Peyer's patch (tissue), 4 donors: ENCODE measurements around the gene SYS1. TPM values are rescaled to one million over a fixed set of nuclear protein-coding genes. Genes with fewer than 3 reads are reported as not detected.

Experiments
- DNase-seq, 3 donors: peaks; one replicate each; pipeline ENCODE4 v3.0.0-alpha.2; 2017 to 2019
- H3K27ac ChIP-seq, 4 donors: fragments of 200-600 bp; sonication (generic); one replicate each; pipeline ENCODE4 v1.5.1; 2016 to 2019
- H3K27me3 ChIP-seq, 2 donors: fragments of 200-600 bp; sonication (generic); one replicate each; pipeline ENCODE4 v1.5.1; 2019
- H3K36me3 ChIP-seq, 3 donors: fragments of 200-600 bp; sonication (generic); one replicate each; pipeline ENCODE4 v1.5.1; 2016 to 2019
- H3K4me1 ChIP-seq, 4 donors: fragments of 200-600 bp; sonication (generic); one replicate each; pipeline ENCODE4 v1.5.1; 2016 to 2019
- H3K4me3 ChIP-seq, 4 donors: fragments of 200-600 bp; sonication (generic); 1 replicate in 3 of 4; 2 replicates in 1 of 4; pipeline ENCODE4 v1.5.1; 2016 to 2019; ENCODE audit warnings: mild to moderate bottlenecking in 1 of 4
- H3K9me3 ChIP-seq, 4 donors: fragments of 200-600 bp; sonication (generic); one replicate each; pipeline ENCODE4 v1.5.1; 2016 to 2019; ENCODE audit warnings: mild to moderate bottlenecking in 1 of 4
- CTCF ChIP-seq, 6 experiments: fragments of 450-650 bp in 4 of 6; fragments of 200-600 bp in 2 of 6; sonication (generic) in 1 of 6; IDR thresholded peaks; one replicate each; pipeline ENCODE4 v1.5.1; 2017 to 2019; ENCODE audit warnings: antibody characterized with exemption in 6 of 6, mild to moderate bottlenecking in 3 of 6, moderate library complexity in 1 of 6
- POLR2A ChIP-seq, 2 donors: fragments of 450-650 bp; IDR thresholded peaks; one replicate each; pipeline ENCODE4 v1.5.1; 2017; ENCODE audit warnings: antibody characterized with exemption in 2 of 2, mild to moderate bottlenecking in 2 of 2, moderate library complexity in 2 of 2
- total RNA-seq, 4 donors: library from RNA; depleted of rRNA; stranded (reverse); fragments of >200 nt; gene quantifications; one replicate each; pipeline ENCODE4 v1.1.0, GENCODE V29; 2016

The SYS1 gene
- total RNA-seq, 4 donors from 2014 or later = 23.1 to 62.2 (median 46.9) TPM

- TF ChIP-seq CTCF (IDR thresholded peaks at IDR 0.05) (no peak), POLR2A (IDR thresholded peaks at IDR 0.05) (no peak)
- Histone ChIP-seq H3K27ac (no peak overlapping the region), H3K36me3 (no peaks in the 10 kb centered on the region), H3K27me3 (no peaks in the 10 kb centered on the region), H3K9me3 (no peaks in the 10 kb centered on the region), H3K4me1 (peaks cover 0 to 22% (median 0%) of the 10 kb centered on the region in 4 donors), H3K4me3 (no peak overlapping the region)
- no peak for DNase-seq
Measured at GRCh38 chr20:45318386-45318939, 44.5 kb upstream of the SYS1 start.

GRCh38 chr20:45318948-45319347, 44.0 kb upstream of the SYS1 start:
- H3K4me3 ChIP-seq = no peak overlapping the region
- H3K36me3 ChIP-seq = no peaks in the 10 kb centered on the region
- TF ChIP-seq CTCF (IDR thresholded peaks at IDR 0.05) (no peak), POLR2A (IDR thresholded peaks at IDR 0.05) (no peak)
- H3K4me1 ChIP-seq = peaks cover 0 to 23% (median 0%) of the 10 kb centered on the region in 4 donors
- H3K27me3 ChIP-seq = no peaks in the 10 kb centered on the region
- DNase-seq = peak in 1 of 3 donors; percentile 21
- no peak overlapping the region for H3K27ac ChIP-seq
- no peaks in the 10 kb centered on the region for H3K9me3 ChIP-seq

GRCh38 chr20:45320948-45321595, 41.9 kb upstream of the SYS1 start:
- H3K4me1 ChIP-seq = peaks cover 0 to 23% (median 0%) of the 10 kb centered on the region in 4 donors
- peaks cover 0 to 12% (median 0%) of the 10 kb centered on the region in 3 donors for H3K36me3 ChIP-seq
- H3K27ac ChIP-seq = no peak overlapping the region
- no peak overlapping the region for H3K4me3 ChIP-seq
- H3K9me3 ChIP-seq = no peaks in the 10 kb centered on the region
- DNase-seq = peak in 2 of 3 donors; percentile 40 to 54
- H3K27me3 ChIP-seq = no peaks in the 10 kb centered on the region
- TF ChIP-seq POLR2A (IDR thresholded peaks at IDR 0.05) (no peak), CTCF (IDR thresholded peaks at IDR 0.05) (no peak)

GRCh38 chr20:45322952-45323383, 40.0 kb upstream of the SYS1 start:
- TF ChIP-seq CTCF (IDR thresholded peaks at IDR 0.05) = peak in 4 of 6 experiments; percentile 26 to 76 (median 58)
- no peak for TF ChIP-seq POLR2A (IDR thresholded peaks at IDR 0.05)
- H3K27ac ChIP-seq = no peak overlapping the region

GRCh38 chr20:45323731-45324130, 39.2 kb upstream of the SYS1 start:
- TF ChIP-seq POLR2A (IDR thresholded peaks at IDR 0.05) (no peak), CTCF (IDR thresholded peaks at IDR 0.05) (no peak)
- Histone ChIP-seq H3K27ac (no peak overlapping the region), H3K36me3 (peaks cover 0 to 32% (median 2%) of the 10 kb centered on the region in 3 donors)

More at GRCh38 chr20:45322952-45323383, 40.0 kb upstream of the SYS1 start:
- H3K9me3 ChIP-seq = no peaks in the 10 kb centered on the region
- H3K36me3 ChIP-seq = peaks cover 0 to 25% (median 0%) of the 10 kb centered on the region in 3 donors
- DNase-seq = peak; percentile 56 to 84 (median 62)
- no peaks in the 10 kb centered on the region for H3K27me3 ChIP-seq
- peaks cover 0 to 23% (median 0%) of the 10 kb centered on the region in 4 donors for H3K4me1 ChIP-seq
- H3K4me3 ChIP-seq = no peak overlapping the region

More at GRCh38 chr20:45323731-45324130, 39.2 kb upstream of the SYS1 start:
- Histone ChIP-seq H3K9me3 (no peaks in the 10 kb centered on the region), H3K4me3 (no peak overlapping the region), H3K27me3 (no peaks in the 10 kb centered on the region), H3K4me1 (peaks cover 0 to 23% (median 0%) of the 10 kb centered on the region in 4 donors)
- no peak for DNase-seq
